ENCODE measurements around the gene IFNG.
"Not testable (repeated sequence)": the region's sequence is repeated elsewhere in the genome, so short reads cannot be mapped to it uniquely, and the experiment has no call there.

Gene IFNG

DNA sequence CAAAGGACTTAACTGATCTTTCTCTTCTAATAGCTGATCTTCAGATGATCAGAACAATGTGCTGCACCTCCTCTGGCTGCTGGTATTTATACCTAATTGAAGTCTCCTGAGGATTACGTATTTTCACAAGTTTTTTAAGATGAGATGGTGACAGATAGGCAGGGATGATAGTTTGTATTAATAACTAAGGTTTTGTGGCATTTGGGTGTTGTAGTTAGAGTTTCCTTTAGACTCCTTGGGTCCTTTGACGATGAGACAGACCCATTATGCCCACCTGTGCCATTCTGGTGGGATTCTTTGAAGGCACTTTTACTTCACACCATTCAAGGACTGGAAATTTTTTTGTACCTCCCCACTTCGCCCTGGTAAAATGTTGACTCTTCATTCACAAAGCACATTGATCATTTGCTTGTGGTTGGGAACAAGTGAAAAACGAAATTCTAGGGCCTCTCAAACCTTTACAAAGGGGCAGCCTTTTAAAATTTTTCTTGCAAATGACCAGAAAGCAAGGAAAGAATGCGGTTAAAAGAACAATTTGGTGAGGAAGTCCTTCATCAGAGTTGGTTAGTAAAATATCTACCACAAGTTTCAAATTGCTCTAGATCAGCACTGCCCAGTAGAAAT, at the start of gene IFNG:
IFNG (minus strand) TSS at position 60 of the 624 bp plus-strand sequence. CDS start 125 bp downstream, outside the sequence.
- no peak for DNase-seq

- not testable (repeated sequence) for DNase-seq
Measured at GRCh38 chr12:68209048-68209728, 49.6 kb upstream of the IFNG start.

GRCh38 chr12:68207276-68207675, 47.7 kb upstream of the IFNG start:
- no peak for DNase-seq

DNA sequence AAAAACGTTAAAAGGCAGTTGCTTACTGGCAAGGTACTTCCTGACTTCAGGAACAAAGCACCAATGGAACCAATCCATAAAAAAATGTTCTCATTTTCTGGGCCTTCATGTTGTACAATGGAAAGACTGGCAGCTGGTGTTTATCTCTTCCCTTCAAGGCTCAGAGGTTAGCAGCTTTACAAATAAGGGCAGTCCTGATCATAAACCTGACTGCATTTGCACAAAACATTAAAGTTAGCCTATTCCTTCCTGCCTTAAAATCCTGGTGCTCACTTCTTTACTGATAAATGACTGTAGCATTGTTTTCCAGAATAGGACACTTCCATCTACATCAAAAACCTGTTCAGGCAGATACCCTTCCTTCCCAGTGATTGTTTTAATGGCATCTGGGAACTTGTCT, 46.9 kb upstream of the IFNG start:
- DNase-seq, result no peak

GRCh38 chr12:68203460-68203875, 43.9 kb upstream of the IFNG start:
- no peak for DNase-seq

- DNase-seq, result no peak
Measured at GRCh38 chr12:68200854-68201253, 41.3 kb upstream of the IFNG start.

DNA sequence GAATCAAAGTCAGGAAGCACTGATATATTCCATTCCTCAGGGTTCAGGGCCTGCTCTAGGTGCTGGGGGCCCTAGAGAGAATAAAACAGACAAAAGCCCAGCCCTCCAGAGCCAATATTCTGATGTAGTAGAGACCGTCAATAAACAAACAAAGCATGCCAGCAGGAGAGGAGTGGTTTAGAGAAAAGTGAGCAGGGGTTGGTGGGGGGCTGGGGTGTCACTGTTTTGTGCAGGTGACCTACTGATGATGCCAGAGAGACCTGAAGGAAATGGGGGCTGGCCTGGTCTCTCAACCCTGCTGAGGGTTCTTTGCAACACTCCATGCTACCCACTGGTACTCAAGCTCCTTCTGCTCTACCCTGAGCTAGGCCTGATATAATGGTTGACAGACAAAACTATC, 39.6 kb upstream of the IFNG start:
- DNase-seq, result no peak

DNA sequence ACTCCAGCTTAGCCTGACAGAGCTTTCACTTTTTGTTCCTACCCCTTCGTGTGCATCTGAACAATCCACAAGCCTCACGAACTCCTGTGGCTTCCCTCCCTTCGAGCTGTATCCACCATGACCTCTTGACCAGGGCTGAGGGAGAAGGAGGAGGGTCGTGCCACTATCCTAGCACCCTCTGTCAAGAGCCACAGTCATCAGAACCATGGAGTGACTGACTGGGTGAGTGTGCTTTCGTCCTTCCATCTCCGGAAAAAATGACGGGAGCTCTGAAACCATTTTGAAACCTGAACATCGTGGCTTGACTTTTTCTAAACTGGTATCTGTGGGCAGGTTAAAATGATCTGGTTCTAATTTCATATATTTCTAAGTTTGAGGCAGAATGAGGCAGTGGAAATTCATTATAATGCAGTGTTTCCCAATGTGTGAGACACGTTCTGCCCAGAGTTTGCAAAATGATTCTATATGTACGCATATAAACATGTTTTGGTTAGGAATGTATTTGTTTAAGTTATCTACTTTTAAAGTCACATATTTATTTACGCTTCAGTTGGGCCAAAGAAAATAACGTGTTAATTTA, 39.1 kb upstream of the IFNG start:
- DNase-seq, result no peak

DNA sequence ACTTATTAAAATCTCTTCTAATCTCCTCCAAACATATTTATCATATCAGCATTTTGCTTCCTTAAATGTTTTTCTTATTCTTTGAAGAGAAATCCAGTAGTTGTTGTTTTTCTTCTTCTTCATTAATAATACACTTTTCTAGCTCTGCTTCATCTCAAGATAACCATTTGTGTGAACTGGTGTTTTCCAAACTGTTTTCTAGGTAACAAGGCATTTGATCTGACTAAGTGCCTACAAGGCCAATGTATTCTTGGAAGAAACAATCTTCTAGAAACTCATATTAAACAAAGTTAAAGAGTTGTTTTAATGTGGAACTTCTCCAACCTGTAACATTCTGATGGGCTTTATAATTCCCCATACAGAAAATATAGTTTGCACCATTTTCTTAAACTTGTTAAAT, 30.8 kb upstream of the IFNG start:
- no peak for DNase-seq

DNA sequence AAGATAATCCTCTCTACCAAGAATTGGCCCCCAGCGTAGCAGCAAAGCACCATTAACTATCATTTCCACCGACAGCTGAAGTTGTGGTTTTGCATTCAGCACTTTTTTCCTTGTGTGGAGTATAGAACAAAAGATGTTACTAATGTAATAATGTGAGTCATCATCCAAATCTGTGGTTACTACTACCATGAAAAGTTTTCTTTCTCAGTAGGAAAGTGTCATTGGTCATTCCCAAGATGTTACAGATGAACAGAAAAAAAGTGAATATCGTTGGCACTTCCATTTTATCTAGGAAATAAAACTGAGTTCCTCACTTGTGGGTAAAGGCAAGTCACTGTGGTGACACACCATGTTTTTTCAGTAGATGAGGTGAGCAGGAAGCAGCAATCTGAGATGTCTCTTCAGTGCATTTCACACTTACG, 30.3 kb upstream of the IFNG start:
- DNase-seq, result peak; percentile 32

DNA sequence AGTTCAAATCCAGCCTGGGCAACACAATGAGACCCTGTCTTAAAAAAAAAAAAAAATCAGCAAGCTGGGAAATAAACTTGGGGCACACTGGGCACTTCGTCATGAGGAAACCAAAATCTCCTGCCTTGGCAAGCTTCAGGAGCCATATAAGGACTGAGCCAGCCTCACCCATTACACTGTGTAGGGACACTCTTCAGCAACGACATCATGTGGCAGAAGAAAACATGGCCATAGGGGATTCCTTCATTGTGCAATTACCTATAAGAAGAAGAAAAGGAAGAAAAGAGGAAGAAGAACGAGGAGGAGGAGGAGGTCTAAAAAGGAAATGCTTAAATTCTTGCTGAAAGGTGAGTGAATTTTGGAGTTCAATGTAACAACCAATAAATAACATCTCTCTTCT, 26.1 kb upstream of the IFNG start:
- DNase-seq, result no peak

DNA sequence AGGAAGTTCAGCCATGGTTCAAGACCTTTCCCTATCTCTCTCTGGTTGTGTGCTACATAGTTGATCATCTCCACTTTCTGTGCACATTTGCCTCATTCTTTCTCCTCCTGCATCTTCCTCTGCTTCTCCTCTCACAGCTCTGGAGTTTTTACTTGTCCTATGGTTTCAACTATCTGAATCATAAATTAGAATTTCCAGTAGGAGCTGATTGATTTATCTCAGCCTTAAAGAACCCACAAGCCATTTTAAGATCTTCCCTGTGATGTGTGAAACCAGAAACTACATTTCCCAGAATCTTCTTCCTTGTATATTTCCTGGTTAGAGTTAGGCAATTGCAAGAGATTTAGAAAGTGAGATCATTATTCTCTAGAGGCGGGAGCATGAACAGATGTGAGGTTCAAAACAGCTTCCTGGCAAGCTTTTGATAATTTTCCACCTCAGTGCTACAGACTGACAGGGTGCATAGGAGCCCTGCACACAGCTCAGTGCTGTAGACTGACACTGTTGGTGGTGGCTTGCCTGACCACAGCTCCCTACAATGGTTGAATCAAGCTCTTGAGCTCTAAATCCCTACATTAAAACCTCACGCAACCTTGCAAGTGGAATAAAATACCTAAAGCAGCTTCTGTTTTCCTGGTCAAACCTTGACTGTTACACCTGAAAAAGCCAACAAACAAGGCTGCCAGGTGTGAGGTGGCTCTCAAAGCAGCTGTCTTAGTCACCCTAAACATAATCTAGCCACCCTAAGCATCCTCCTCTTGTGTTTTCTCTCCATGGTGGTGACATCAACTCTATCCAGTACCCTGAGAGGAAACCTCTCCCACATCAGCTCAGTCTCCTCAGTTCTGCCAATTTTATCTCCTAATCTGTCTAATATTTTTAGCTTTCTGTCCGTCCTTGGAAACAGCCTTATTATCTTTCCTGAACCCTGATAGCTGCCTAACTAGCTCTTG, 21.5 kb upstream of the IFNG start:
- DNase-seq, result peak; percentile 21

DNA sequence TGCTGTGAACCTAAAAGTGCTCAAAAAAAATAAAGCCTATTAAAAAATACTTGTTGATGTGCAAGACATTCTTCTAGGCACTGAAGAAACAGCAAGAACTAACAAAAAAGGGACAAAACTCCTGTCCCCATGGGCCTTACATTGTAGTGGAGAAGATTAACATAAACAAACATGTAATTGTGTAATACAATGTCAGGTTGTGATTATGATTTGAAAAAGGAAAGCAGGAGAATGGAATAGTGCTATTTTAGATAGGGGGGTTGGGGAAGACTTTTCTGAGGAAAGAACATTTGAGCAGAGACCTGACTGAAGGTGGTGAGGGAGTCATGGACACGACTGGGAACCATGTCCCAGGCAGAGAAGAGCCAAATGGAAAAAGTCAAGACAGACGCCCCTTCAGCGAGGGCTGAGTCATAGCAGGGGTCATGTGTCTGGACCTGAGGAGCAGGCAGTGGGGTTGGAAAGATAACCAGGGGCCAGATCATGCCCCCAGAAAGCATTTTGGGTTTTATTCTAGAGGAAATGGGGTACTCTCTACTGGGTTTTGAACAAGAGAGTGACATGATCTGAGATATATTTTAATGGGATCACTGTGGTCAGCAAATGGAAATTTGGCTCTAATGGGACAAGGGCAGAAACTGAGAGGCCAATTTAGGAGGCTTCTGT, 19.4 kb upstream of the IFNG start:
- DNase-seq, result no peak

- no peak for DNase-seq
Measured at GRCh38 chr12:68178184-68178583, 18.6 kb upstream of the IFNG start.

- DNase-seq, result no peak
Measured at GRCh38 chr12:68177562-68177961, 18.0 kb upstream of the IFNG start.

DNA sequence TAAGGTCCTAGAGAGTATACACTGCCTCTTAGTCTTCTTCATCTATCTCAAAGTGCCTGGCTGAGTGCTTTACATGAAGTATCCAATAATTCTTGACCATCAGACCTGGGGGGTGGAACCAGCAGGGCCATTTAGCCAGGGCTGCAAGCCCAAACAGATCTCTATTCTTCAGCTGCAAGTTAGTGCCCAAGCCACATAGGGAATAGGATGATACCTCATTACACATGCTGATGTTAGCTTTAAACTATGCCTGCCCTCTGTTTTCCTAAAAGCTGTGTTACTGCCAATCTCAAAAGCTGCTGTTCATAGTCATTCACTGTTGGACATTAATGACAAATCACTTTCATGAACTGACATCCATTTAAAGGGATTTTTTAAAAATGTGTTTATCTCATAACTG, 16.7 kb upstream of the IFNG start:
- no peak for DNase-seq

DNA sequence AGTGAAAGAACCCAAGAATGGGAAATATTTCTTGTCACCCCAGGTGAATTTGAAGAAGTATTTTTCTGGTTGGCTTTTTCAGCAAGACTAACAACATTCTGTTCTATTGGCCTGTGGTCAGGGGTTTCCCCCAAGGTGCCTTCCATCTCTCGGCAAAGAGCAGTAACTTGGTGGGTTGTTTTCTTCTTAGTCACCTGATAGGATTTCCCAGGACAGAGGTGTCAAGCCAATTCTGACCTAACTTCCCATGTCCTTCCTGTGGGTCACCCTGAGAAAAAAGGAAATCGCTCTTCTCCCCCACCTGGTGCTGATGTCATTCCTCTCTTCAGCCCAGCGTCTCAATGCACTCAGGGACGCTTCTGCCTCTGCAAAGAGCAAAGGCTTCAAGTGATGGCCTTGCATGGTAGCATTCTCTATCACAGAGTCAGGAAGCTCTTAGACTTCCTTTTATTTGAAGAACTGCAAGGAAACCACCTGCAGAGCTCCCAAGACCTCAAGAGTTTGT, 16.1 kb upstream of the IFNG start:
- DNase-seq, result peak; percentile 61

DNA sequence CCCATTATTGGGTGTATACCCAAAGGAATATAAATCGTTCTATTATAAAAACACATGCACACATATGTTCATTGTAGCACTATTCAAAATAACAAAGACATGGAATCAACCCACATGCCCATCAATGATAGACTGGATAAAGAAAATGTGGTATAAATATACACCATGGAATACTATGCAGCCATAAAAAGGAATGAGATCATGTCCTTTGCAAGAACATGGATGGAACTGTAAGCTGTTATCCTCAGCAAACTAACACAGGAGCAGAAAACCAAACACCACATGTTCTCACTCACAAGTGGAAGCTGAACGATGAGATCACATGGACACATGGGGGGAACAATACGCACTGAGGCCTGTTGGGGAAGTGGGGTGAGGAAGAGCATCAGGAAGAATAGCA, 15.2 kb upstream of the IFNG start:
- not testable (repeated sequence) for DNase-seq

DNA sequence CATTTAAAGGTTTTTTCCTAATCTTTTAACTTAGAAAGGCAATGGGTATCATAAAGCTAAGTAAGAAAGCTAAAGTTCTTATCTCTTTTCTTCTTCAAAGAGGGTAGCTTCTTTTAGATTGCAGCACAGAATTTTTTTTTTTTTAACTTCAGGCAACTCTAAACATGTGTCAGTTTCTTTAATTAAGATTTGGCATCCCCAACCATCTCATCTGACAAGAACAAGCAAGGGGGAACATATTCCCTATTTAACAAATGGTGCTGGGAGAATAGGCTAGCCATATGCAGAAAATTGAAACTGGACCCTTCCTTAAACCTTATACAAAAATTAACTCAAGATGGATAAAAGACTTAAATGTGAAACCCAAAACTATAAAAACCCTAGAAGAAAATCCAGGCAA, 14.3 kb upstream of the IFNG start:
- no peak for DNase-seq

- no peak for DNase-seq
Measured at GRCh38 chr12:68170726-68171125, 11.2 kb upstream of the IFNG start.

DNA sequence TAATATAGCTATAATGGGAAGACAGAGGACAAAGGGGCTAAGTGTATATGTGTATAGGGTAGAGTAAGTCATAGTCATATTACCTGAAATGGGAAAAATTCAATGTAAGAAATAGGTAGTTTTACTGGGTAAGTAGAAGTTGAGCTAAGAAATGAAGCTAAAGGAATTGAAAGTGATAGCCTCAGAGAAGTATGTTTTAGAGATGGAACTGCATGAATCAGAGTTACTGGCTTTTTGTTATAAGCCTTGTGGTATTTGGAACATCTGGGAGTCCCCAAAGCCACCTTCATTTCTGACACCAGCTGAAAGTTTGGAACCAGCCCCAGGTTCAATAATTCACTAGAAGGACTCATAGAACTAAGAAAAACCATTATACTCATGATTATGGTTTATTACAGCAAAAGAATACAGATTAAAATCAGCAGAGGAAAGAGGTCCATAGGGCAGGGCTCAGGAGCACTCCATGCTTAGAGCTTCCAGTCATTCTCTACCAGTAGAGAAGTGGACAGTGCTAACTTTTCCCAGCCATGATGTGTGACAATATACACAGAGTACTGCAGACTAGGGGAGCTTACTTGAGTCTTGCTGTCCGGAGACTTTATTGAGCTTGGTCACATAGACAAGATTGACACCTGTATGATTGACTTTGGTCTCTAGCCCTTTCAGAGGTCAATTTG, 9.8 kb upstream of the IFNG start:
- DNase-seq, result no peak

DNA sequence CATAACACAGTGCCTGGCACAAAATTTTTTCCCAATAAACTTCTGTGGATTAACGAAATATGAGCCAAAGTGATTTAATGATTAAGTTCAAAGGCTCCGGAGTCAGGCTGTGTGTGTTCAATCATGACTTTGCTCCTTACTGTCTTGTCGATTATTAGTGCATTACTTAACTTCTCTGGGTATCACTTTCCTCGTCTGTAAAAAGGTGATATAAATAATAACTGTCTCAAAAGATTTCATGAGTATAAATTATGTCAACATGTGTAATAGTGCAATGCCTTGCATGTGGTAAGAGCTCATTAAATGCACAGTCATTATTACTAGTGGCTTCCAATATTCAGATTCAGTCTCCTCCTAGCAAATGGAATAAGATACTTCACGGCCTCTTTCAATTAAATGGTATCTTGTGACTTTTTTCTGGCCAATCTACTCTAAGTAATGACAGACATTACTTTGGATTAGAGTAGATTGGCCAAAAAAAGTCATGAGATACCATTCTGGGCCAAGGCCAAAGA, 6.8 kb upstream of the IFNG start:
- DNase-seq, result no peak
